ENCODE data around the gene PRRG3. TPM values are rescaled to one million over a fixed set of nuclear protein-coding genes. Genes with fewer than 3 reads are reported as not detected.

Gene PRRG3
- total and polyA plus RNA-seq, 2 donors (not counting 1 experiment from before 2014, with no cell fraction given), result not detected

DNA sequence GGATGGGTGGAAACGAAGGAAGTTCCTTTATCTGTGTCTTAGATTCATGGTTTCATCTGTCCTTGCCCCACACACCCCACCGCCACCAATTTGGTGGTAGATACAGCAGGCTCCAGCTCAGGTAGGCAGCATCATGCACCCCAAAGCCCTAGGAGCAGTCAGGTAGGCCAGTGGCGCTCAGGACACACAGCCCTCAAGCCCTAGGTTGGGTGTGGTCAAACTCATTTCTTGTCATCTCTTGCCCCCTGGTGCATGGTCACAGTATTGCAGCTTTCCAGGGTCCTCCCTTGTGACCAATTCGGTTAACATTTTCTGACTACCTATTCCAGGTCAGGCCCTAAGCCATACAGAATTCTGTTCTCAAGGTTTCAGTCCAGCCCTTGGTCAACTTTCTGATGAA, 14.5 kb upstream of the PRRG3 start:
- H3K4me2 ChIP-seq (replicated peaks; ENCODE audit: low read depth, low read length, poor library complexity, severe bottlenecking), result no peak overlapping the region
- ChIA-PET POLR2A (no interaction called here), CTCF (interaction anchor here (0.9 to 1.3 kb wide), 3 partner anchors 529 to 909 kb away, joined by 3 to 6 read pairs (median 4); no protein-coding TSS in a partner anchor)
- no peak overlapping the region for H3K4me3 ChIP-seq (ENCODE audit: control extremely low read depth in 1 of 5, extremely low read depth in 1 of 5, insufficient read depth in 1 of 5, low read depth in 2 of 5, low read length in 4 of 5)
- intact Hi-C loops (cut with micrococcal nuclease), result no loop called here
- H4K20me1 ChIP-seq (ENCODE audit: control insufficient read depth, insufficient read depth, low read length, poor library complexity, severe bottlenecking), result no peaks in the 10 kb centered on the region
- H3K36me3 ChIP-seq (replicated peaks in 1 of 2; ENCODE audit: control extremely low read depth in 1 of 2, control insufficient read depth in 1 of 2, extremely low read depth in 1 of 2, insufficient read depth in 2 of 2, low read length in 1 of 2), result no peaks in the 10 kb centered on the region
- Mint-ChIP-seq H3K27ac (no peak overlapping the region), H3K27me3 (peaks cover 4% of the 10 kb centered on the region), H3K4me3 (no peak overlapping the region), H3K4me1 (no peaks in the 10 kb centered on the region), H3K9me3 (ENCODE audit: insufficient read depth) (no peaks in the 10 kb centered on the region)
- H3K9me3 ChIP-seq (ENCODE audit: control extremely low read depth in 1 of 3, control insufficient read depth in 2 of 3, insufficient read depth in 1 of 3, low read length in 2 of 3), result no peaks in the 10 kb centered on the region
- no peak overlapping the region for H3K9ac ChIP-seq (ENCODE audit: low read length)
- no peak overlapping the region for H3K27ac ChIP-seq (ENCODE audit: low read length in 2 of 2)
- 28% methylated on average over 2 of the region's 4 CpGs for WGBS (ENCODE audit: insufficient coverage)
- H2AFZ ChIP-seq (ENCODE audit: insufficient read depth, low read depth, low read length, poor library complexity, severe bottlenecking), result no peak overlapping the region
- DNase-seq, result peak; percentile 31
- peaks cover 0 to 3% (median 0%) of the 10 kb centered on the region in 4 experiments for H3K27me3 ChIP-seq (replicated peaks in 1 of 4; ENCODE audit: control extremely low read depth in 1 of 4, control insufficient read depth in 3 of 4, insufficient read depth in 4 of 4, low read length in 3 of 4)
- H3K79me2 ChIP-seq (ENCODE audit: control insufficient read depth, insufficient read depth, low read length), result no peaks in the 10 kb centered on the region
- ATAC-seq (ENCODE audit: low read depth), result no peak
- no peaks in the 10 kb centered on the region for H3K4me1 ChIP-seq (ENCODE audit: control insufficient read depth in 2 of 2, insufficient read depth in 2 of 2, low read length in 2 of 2)
- TF ChIP-seq EZH2 (IDR thresholded peaks at IDR 0.05; ENCODE audit: borderline replicate concordance, insufficient read depth, low read depth, low read length, poor library complexity, severe bottlenecking) (no peak), CTCF (IDR thresholded peaks at IDR 0.05) (peak; percentile 33)

DNA sequence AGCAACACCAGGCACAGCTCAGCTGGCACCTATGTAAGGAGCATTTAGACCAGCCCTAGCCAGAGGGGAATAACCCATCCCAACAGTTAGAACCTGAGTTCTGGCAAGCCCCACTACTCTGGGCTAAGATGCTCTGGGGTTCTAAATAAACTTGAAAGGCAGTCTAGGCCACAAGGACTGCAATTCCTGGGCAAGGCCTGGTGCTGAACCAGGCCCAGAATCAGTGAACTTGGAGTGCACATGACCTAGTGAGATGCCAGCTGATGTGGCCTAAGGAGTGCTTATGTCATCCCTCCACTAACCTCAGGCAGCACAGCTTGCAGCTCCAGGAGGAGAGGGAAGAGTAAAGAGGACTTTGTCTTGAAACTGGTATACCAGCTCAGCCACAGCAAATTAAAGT, 7.6 kb upstream of the PRRG3 start:
- no peak for DNase-seq
- Mint-ChIP-seq H3K27ac (no peak overlapping the region), H3K9me3 (ENCODE audit: insufficient read depth) (no peaks in the 10 kb centered on the region), H3K4me3 (no peak overlapping the region), H3K27me3 (peaks cover 4% of the 10 kb centered on the region), H3K4me1 (no peaks in the 10 kb centered on the region)
- TF ChIP-seq EZH2 (IDR thresholded peaks at IDR 0.05; ENCODE audit: borderline replicate concordance, insufficient read depth, low read depth, low read length, poor library complexity, severe bottlenecking) (no peak), CTCF (IDR thresholded peaks at IDR 0.05) (no peak)
- Histone ChIP-seq H3K4me1 (ENCODE audit: control insufficient read depth in 2 of 2, insufficient read depth in 2 of 2, low read length in 2 of 2) (no peaks in the 10 kb centered on the region), H3K9me3 (ENCODE audit: control extremely low read depth in 1 of 3, control insufficient read depth in 2 of 3, insufficient read depth in 1 of 3, low read length in 2 of 3) (no peaks in the 10 kb centered on the region), H3K4me3 (ENCODE audit: control extremely low read depth in 1 of 5, extremely low read depth in 1 of 5, insufficient read depth in 1 of 5, low read depth in 2 of 5, low read length in 4 of 5) (no peak overlapping the region), H4K20me1 (ENCODE audit: control insufficient read depth, insufficient read depth, low read length, poor library complexity, severe bottlenecking) (no peaks in the 10 kb centered on the region), H3K27ac (ENCODE audit: low read length in 2 of 2) (no peak overlapping the region), H3K4me2 (replicated peaks; ENCODE audit: low read depth, low read length, poor library complexity, severe bottlenecking) (no peak overlapping the region), H3K36me3 (replicated peaks in 1 of 2; ENCODE audit: control extremely low read depth in 1 of 2, control insufficient read depth in 1 of 2, extremely low read depth in 1 of 2, insufficient read depth in 2 of 2, low read length in 1 of 2) (no peaks in the 10 kb centered on the region), H3K27me3 (replicated peaks in 1 of 4; ENCODE audit: control extremely low read depth in 1 of 4, control insufficient read depth in 3 of 4, insufficient read depth in 4 of 4, low read length in 3 of 4) (peaks cover 0 to 3% (median 0%) of the 10 kb centered on the region in 4 experiments), H3K9ac (ENCODE audit: low read length) (no peak overlapping the region), H2AFZ (ENCODE audit: insufficient read depth, low read depth, low read length, poor library complexity, severe bottlenecking) (no peak overlapping the region), H3K79me2 (ENCODE audit: control insufficient read depth, insufficient read depth, low read length) (no peaks in the 10 kb centered on the region)
- ChIA-PET POLR2A (no interaction called here), CTCF (no interaction called here)
- intact Hi-C loops (cut with micrococcal nuclease), result no loop called here
- no peak for ATAC-seq (ENCODE audit: low read depth)

Measured in B cell (primary cell).